Right lobe of liver (tissue), 4 donors: ENCODE measurements around the gene ST7.

Experiments
- POLR2A ChIP-seq: fragments of 450-650 bp; IDR thresholded peaks from one replicate; pipeline ENCODE4 v1.6.1; 2017; ENCODE audit warnings: antibody characterized with exemption, mild to moderate bottlenecking
- TF ChIP-seq, protein P1 (sequence below), 4 donors: fragments of 200-600 bp in 3 of 4; fragments of 450-650 bp in 1 of 4; IDR thresholded peaks; one replicate each; pipeline versions ENCODE4 v1.5.1 to v1.8.0; 2016 to 2022; ENCODE audit warnings: antibody characterized with exemption in 4 of 4, mild to moderate bottlenecking in 2 of 4
- donor health status: DM: no; HTN: no; CAD: no.
- donor health status: DM: no; HTN: no; CAD: no.
- donor health status: DM: no; HTN: yes; CAD: no.

DNA sequence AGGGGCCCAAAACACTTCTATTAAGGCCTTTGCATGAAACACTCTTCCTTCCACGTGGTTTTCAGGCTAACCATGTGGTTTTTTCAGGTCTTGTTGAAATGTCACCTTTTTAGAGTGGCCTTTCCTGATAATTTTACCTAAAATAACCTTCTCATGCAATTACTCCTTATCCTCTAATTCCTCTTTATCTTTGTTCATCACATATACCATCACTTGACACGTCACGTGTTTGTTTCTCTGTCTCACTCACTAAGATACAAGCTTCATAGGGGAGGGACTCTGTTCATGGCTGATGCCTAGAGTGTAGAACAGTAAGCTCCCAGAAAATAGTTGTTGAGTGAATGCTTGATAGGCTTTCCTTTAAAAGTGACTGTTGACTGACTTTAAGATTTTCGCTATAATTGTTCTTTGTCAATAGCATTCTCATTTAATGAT is 63.7 kb downstream of the ST7 start:
- TF ChIP-seq POLR2A: no peak
- TF ChIP-seq, protein P1, sequence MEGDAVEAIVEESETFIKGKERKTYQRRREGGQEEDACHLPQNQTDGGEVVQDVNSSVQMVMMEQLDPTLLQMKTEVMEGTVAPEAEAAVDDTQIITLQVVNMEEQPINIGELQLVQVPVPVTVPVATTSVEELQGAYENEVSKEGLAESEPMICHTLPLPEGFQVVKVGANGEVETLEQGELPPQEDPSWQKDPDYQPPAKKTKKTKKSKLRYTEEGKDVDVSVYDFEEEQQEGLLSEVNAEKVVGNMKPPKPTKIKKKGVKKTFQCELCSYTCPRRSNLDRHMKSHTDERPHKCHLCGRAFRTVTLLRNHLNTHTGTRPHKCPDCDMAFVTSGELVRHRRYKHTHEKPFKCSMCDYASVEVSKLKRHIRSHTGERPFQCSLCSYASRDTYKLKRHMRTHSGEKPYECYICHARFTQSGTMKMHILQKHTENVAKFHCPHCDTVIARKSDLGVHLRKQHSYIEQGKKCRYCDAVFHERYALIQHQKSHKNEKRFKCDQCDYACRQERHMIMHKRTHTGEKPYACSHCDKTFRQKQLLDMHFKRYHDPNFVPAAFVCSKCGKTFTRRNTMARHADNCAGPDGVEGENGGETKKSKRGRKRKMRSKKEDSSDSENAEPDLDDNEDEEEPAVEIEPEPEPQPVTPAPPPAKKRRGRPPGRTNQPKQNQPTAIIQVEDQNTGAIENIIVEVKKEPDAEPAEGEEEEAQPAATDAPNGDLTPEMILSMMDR (IDR thresholded peaks at IDR 0.05): no peak
